ENCODE data around the gene MACROD2. TPM values are rescaled to one million over a fixed set of nuclear protein-coding genes. Genes with fewer than 3 reads are reported as not detected.

MACROD2 gene
- total RNA-seq, 2 donors from 2014 or later, result 8.3 to 21.8 TPM

DNA sequence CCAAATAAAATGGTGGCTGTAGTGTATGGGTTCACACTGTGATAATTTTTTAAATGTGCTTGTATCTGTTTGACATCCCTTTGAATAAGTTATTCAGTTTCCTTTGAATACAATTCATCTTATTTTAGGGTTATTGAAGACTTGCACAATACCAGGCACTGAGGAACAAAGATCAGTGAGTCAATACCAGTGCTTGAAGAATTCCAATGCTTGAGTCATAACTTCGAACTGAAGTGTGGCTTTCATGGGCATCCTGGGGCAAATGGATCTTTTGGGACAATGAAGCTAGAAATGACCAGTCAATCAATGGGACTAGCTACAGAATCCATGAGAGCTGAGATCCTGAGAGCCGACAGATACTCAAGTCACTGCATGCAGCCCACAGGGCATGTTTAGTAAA is 692.0 kb downstream of the MACROD2 start:
- H3K9me3 ChIP-seq, result no peaks in the 10 kb centered on the region
- intact Hi-C loops (cut with DNase I), result no loop called here
- no peaks in the 10 kb centered on the region for H3K4me1 ChIP-seq
- no peaks in the 10 kb centered on the region for H3K36me3 ChIP-seq (replicated peaks in 1 of 2; ENCODE audit: insufficient read depth in 1 of 2, low read depth in 2 of 2)
- 75 to 82% methylated on average over 2 of the region's 2 CpGs for WGBS, 2 donors
- TF ChIP-seq CTCF (IDR thresholded peaks at IDR 0.05) (no peak), POLR2A (IDR thresholded peaks at IDR 0.05) (no peak)
- no peak overlapping the region for H3K4me3 ChIP-seq
- H3K27ac ChIP-seq, result no peak overlapping the region
- ATAC-seq (no peak), DNase-seq (no peak)
- no peaks in the 10 kb centered on the region for H3K27me3 ChIP-seq

GRCh38 chr20:14688005-14688404 is 692.7 kb downstream of the MACROD2 start:
- DNase-seq (no peak), ATAC-seq (no peak)
- TF ChIP-seq POLR2A (IDR thresholded peaks at IDR 0.05) (no peak), CTCF (IDR thresholded peaks at IDR 0.05) (no peak)
- H3K4me1 ChIP-seq, result no peaks in the 10 kb centered on the region
- H3K9me3 ChIP-seq, result no peaks in the 10 kb centered on the region
- intact Hi-C loops (cut with DNase I), result no loop called here
- no peak overlapping the region for H3K4me3 ChIP-seq
- WGBS, 2 donors, result 83 to 84% methylated on average over 2 of the region's 2 CpGs
- no peak overlapping the region for H3K27ac ChIP-seq
- H3K36me3 ChIP-seq (replicated peaks in 1 of 2; ENCODE audit: insufficient read depth in 1 of 2, low read depth in 2 of 2), result no peaks in the 10 kb centered on the region
- H3K27me3 ChIP-seq, result no peaks in the 10 kb centered on the region

GRCh38 chr20:14691994-14692393 is 696.7 kb downstream of the MACROD2 start:
- H3K4me3 ChIP-seq, result no peak overlapping the region
- WGBS, 2 donors, result 79 to 88% methylated on average over 3 of the region's 3 CpGs
- H3K4me1 ChIP-seq, result no peaks in the 10 kb centered on the region
- H3K9me3 ChIP-seq, result no peaks in the 10 kb centered on the region
- no peak for TF ChIP-seq POLR2A (IDR thresholded peaks at IDR 0.05)
- no peak for TF ChIP-seq CTCF (IDR thresholded peaks at IDR 0.05)
- ATAC-seq (no peak), DNase-seq (no peak)
- H3K36me3 ChIP-seq (replicated peaks in 1 of 2; ENCODE audit: insufficient read depth in 1 of 2, low read depth in 2 of 2), result no peaks in the 10 kb centered on the region
- H3K27me3 ChIP-seq, result no peaks in the 10 kb centered on the region
- intact Hi-C loops (cut with DNase I), result no loop called here
- no peak overlapping the region for H3K27ac ChIP-seq

GRCh38 chr20:14696478-14696877 is 701.2 kb downstream of the MACROD2 start:
- H3K27me3 ChIP-seq, result no peaks in the 10 kb centered on the region
- WGBS, 2 donors, result 89 to 92% methylated on average over 3 of the region's 3 CpGs
- ATAC-seq, result no peak
- no peak for DNase-seq
- no peak overlapping the region for H3K4me3 ChIP-seq
- no peaks in the 10 kb centered on the region for H3K36me3 ChIP-seq (replicated peaks in 1 of 2; ENCODE audit: insufficient read depth in 1 of 2, low read depth in 2 of 2)
- no peaks in the 10 kb centered on the region for H3K9me3 ChIP-seq
- TF ChIP-seq CTCF (IDR thresholded peaks at IDR 0.05), result no peak
- TF ChIP-seq POLR2A (IDR thresholded peaks at IDR 0.05), result no peak
- intact Hi-C loops (cut with DNase I), result no loop called here
- H3K27ac ChIP-seq, result no peak overlapping the region
- H3K4me1 ChIP-seq, result no peaks in the 10 kb centered on the region

DNA sequence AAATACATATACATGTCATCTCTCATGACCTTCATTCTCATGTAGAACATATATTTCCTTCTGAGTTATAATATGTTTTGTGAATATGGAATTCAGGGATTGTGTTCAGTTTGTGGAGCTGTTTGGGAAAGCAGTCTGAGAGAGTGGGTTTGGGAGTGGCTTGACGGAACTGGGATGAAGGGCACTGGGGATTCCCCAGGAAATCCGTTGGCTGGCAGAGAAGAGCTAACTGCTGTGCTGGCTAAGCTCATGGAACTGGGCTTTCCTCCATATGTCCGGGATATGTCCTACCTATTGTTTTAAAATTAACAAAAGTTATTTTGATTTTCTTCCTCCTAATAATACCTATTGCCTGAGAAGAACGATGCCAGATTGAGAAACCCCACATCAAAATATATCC is 701.6 kb downstream of the MACROD2 start:
- H3K27ac ChIP-seq, result no peak overlapping the region
- no peak overlapping the region for H3K4me3 ChIP-seq
- H3K36me3 ChIP-seq (replicated peaks in 1 of 2; ENCODE audit: insufficient read depth in 1 of 2, low read depth in 2 of 2), result no peaks in the 10 kb centered on the region
- 56 to 74% methylated on average over 4 of the region's 4 CpGs for WGBS, 2 donors
- TF ChIP-seq CTCF (IDR thresholded peaks at IDR 0.05), result no peak
- no peaks in the 10 kb centered on the region for H3K9me3 ChIP-seq
- no peaks in the 10 kb centered on the region for H3K27me3 ChIP-seq
- no peaks in the 10 kb centered on the region for H3K4me1 ChIP-seq
- ATAC-seq (no peak), DNase-seq (no peak)
- intact Hi-C loops (cut with DNase I), result no loop called here

Measured in body of pancreas (tissue), 4 donors.